Stimulated activated naive CD4-positive, alpha-beta T cell (primary cell): ENCODE measurements around the gene TRIM28.

Source experiments
- DNase-seq, 6 experiments: peaks; one replicate each; lab custom pipeline; 2025; lab: John Stamatoyannopoulos, UW

The TRIM28 gene

GRCh38 chr19:58549664-58550361 is 5.9 kb downstream of the TRIM28 start:
- no peak for DNase-seq

GRCh38 chr19:58550362-58551122 is 6.7 kb downstream of the TRIM28 start:
- DNase-seq: no peak

- no peak for DNase-seq
These were observed 7.2 kb downstream of the TRIM28 start for GRCh38 chr19:58551123-58551497.

- no peak for DNase-seq
These were observed 8.0 kb downstream of the TRIM28 start for GRCh38 chr19:58551577-58552471.

GRCh38 chr19:58552655-58553054 is 8.8 kb downstream of the TRIM28 start:
- no peak for DNase-seq

GRCh38 chr19:58553799-58554493 is 10.1 kb downstream of the TRIM28 start:
- no peak for DNase-seq

- no peak for DNase-seq
These were observed 10.9 kb downstream of the TRIM28 start, which contains the start of gene CHMP2A for GRCh38 chr19:58554494-58555368. TSS of gene CHMP2A (minus strand) at chr19:58555105. CDS start at chr19:58554212, 893 bp downstream.

GRCh38 chr19:58555369-58555885 is 11.6 kb downstream of the TRIM28 start:
- no peak for DNase-seq

GRCh38 chr19:58555920-58556621 is 12.2 kb downstream of the TRIM28 start:
- no peak for DNase-seq

- no peak for DNase-seq
These were observed 12.9 kb downstream of the TRIM28 start for GRCh38 chr19:58556622-58557220.

- DNase-seq: no peak
These were observed 13.6 kb downstream of the TRIM28 start for GRCh38 chr19:58557221-58558065.

GRCh38 chr19:58558066-58558622 is 14.3 kb downstream of the TRIM28 start, which contains the start of gene UBE2M:
TSS of gene UBE2M (minus strand) at chr19:58558611. CDS start at chr19:58558381, 230 bp downstream.
- DNase-seq: no peak

GRCh38 chr19:58558623-58559274 is 14.9 kb downstream of the TRIM28 start:
- no peak for DNase-seq

- DNase-seq: no peak
These were observed 15.6 kb downstream of the TRIM28 start for GRCh38 chr19:58559275-58560006.

- DNase-seq: no peak
These were observed 16.4 kb downstream of the TRIM28 start for GRCh38 chr19:58560007-58560887.

- DNase-seq: no peak
These were observed 17.1 kb downstream of the TRIM28 start for GRCh38 chr19:58560921-58561320.
